ENCODE results near the gene SMOC2.
"Not testable (repeated sequence)": the region's sequence is repeated elsewhere in the genome, so short reads cannot be mapped to it uniquely, and the experiment has no call there.

Gene SMOC2

DNA sequence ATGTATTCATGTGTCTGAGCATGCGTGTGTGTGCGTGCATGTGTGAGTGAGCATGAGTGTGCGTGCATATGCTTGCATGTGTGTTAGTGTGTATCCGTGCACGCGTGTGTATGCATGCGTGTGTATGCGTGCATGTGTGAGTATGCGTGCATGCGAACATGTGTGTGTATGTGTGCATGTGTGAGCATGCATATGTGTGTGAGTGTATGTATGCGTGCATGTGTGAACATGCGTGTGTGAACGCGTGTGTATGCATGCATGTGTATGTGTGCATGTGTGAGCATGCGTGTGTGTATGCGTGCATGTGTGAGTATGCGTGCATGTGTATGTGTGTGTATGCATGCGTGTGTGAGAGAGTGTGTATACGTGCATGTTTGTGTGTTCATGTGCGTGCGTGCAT, 77.9 kb downstream of the SMOC2 start:
- DNase-seq (ENCODE audit: low read depth): no peak

DNA sequence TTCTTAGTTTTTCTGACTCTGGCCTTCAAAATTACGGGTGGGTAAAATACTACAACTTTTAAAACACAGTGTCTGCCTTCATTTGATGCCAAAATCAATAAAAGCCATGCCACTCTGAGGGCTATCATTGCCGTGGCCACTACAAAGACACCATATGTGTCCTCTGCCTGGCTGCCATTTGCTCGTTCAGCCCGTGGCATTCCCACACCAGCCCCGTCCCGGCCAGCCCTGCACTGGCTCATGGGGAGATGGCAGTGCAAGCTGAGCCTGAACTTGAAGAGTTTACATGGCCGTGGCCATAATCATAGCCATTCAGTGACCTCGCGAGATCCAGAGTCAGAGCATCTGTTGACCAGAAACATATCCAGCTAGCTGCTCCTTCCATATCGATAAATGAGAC, 79.2 kb downstream of the SMOC2 start:
- no peak for DNase-seq (ENCODE audit: low read depth)

DNA sequence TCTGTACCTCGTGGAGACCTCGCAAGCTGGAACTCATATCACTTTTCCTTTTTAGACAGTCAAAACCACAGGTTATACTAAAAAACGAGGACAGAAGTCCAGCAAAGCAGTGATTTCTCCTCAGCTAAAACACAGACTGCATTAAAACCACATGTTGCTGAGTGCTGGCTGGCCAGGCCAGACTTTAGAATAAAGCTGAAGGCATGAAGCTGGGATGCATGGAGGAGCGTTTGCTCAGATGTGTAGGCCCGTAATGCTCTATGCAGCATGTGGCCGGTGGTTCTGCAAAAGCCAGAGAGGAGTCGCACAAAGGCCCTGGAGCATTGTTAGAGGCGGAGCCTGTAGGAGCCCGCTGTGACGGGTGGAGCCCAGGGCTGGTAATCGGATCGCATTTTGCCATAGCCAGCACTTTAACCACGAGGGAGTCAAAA, 83.6 kb downstream of the SMOC2 start:
- no peak for DNase-seq (ENCODE audit: low read depth)

DNA sequence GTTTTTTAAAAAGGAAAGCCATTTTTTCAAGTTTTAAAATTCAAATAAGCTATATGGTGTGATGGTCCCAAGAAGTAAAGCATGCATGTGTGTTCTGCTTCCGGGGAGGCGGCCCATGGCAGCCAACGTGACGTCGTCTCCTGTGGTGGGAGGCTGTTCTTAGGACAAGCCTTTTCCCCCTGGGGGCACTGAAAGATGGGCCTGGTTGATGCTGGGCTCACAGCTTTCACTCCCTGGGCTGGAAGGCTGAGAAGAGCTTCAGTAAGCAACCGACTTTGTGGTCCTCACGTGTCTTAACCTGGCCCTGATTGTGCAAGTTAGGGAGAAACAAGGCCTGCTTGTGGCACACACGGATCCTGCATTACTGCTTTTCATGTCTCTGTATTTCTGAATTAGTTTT, 84.1 kb downstream of the SMOC2 start:
- no peak for DNase-seq (ENCODE audit: low read depth)

DNA sequence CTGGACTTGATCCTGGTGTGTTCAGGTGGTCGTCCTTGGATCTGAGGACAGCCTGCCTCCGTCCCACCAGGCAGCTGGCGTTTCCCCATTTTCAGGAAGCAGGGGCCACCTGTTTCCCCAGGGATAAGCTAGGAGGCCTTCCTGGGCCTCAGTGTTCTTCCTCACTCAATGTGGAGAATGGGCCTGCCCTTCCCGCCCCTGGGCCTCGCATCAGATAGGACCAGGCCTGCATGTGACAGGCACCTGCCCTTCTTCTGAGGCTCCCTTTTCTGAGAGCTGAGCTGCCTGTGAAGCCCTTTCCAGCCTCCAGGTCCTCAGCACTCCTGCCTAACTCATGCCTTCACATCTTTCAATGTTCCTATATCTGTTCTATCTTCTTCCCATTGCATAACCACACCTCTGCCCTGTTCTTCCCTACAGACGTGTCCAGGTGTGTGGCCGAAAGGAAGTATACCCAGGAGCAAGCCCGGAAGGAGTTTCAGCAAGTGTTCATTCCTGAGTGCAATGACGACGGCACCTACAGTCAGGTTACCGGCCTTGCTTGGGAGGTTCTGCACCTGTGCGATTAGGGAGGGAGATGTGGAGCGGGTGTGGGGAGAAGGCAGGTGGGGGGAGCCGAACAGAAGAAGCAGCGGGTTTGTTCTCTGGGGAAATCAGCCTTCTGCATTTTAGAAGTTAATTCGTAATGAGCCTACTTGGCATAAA, 85.1 kb downstream of the SMOC2 start:
- DNase-seq (ENCODE audit: low read depth): no peak

DNA sequence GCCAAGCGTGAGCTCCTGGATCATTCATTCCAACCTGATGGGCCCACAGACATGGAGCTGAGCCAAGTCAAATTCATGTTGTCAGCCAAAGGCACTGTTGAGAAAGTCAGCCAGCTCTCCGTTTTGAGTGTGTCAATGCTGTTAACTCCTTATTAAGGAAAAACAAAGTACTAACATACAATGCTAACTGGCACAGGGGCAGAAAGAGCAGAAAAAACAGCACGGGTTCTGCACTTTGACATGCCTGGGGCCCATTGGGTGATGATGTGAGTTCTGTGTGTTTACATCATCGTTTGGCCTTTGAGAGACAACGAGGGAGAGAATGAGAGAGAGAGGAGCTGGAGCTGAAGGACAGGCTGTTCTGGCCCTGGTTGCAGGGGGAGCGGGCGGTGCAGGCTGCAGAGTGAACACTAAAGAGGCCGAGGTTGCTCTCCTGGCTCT, 85.9 kb downstream of the SMOC2 start:
- DNase-seq (ENCODE audit: low read depth): no peak

DNA sequence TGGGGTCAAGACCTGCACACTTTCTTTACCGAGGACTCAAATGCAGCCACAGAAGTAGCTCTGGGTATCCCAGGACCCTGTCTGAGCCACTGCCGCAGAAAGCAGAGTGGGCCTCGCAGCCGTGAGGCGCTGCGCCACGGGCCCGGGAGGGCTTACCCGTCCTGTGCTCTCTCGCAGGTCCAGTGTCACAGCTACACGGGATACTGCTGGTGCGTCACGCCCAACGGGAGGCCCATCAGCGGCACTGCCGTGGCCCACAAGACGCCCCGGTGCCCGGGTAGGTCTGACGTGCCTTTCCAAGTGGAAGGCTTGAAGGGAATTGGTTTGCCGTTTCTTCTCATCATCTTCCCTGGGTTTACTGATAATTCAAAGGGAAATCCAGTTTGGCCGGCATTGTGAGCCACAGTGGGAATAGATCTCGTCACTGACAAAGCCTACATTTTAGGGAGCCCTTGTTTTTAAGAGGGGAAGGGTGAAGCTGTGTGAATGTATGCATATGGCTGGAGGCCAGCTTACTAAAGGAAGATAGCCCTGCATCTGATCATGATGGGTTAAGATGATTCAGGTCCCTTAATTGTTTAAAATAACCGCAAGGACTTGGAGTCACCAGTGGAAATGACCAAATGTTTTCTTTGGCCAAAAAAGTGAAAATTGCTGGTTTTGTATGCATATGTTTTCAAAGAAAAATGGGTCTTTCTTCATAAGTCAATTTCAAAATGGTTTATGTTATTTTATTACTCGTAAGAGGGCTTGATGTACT, 86.6 kb downstream of the SMOC2 start:
- no peak for DNase-seq (ENCODE audit: low read depth)

DNA sequence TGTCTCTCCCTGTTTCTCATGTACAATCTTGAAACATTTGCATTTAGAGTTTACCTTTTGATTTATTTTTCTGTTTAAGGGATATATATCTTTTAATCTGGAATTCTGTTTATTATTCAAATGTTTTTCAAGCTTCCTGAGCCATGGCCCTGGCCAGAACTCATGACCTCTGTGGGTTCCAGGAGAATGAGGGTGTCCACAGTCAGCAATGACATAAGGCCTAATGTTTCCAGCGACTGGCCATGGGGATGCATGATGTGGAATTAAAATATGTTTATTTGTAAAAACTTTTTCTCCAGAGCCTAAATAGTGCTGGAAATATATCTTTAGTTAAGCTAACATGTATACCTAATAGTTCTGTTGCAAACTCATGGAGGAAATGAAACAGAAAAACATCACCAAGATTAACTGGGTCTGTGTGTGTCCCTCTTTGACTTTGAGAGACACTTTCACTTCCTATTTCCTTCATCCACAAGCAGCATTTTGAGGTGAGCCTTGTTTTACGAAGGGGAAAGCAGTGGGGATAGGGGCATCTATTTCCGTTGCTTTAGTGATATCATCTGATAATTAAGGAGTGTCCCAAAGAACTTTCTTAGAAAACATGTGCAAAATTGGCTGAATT, 87.6 kb downstream of the SMOC2 start:
- no peak for DNase-seq (ENCODE audit: low read depth)

DNA sequence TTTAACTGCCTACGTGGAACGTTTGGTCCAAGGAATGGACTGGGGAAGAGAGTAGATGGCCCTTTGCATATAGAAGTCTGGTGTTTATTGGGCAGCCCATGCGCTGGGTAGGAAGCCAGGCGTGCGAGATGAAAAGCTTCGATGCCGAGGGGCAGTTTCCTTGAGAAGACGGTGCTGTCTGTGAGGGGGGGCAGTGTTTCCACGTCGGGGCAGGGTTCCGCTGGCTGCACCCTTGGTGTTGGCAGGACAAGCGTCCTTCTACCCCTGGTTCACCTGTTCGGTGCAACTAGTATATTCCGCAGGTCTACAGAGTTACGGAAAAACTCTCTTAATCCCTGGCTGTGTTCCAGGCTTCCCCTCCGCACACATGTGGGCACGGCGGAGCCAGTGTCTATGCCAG, 88.2 kb downstream of the SMOC2 start:
- DNase-seq (ENCODE audit: low read depth): no peak

DNA sequence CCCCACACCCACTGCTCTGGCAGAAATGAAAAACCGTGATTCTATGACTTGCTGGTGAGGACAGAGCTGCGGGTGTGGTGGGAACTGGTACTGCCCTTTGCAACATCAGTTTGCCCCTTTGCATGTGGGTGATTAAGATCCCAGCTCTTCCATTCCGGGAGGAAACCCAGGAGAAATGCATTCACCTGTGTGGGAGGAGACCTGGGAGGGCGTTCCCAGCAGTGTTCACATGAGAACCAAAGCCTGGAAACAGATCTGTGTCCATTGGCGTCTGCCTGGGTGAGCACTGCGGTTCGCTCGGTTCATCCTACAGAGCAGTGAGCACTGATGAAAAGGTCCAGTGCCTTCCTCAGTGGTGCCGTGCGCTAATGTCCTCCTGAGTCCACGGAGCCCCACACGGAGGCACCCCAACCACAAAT, 89.7 kb downstream of the SMOC2 start:
- DNase-seq (ENCODE audit: low read depth): no peak

DNA sequence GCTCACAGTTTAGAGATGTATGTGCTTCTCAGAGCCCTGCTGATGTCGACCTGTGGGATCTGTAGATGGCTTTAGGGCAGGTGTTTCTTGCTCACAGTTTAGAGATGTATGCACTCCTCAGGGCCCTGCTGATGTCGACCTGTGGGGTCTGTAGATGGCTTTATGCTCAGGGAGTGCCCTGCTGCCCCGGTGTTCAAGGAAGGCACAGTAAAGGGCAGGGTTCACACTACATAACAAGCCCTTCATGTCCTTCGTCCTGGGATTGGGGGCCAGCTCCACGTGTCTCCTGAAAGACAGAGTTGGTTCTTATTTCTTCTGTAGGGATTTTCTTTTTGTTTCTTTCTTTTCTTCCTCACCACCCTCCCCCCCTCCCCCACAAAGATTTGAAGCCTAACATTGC, 91.1 kb downstream of the SMOC2 start:
- no peak for DNase-seq (ENCODE audit: low read depth)

DNA sequence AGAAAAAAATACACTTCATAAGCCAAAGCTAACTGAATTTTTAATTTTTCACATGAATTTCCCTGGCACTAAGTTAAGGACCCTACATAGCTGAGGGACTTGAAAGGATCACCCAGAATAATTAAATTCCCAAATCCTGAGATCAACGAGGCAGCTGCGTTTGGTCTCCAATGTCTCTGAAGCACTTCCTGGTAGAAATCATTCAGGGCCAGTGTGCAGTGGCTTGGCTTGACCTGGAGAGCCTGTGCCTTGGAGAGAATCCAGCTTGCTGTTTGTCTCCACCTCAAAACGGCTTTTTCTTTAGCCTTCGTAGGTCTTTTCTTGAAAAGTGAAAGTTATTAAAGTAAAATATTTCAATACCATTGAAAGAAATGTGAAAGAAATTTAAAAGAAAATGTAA, 92.4 kb downstream of the SMOC2 start:
- no peak for DNase-seq (ENCODE audit: low read depth)

DNA sequence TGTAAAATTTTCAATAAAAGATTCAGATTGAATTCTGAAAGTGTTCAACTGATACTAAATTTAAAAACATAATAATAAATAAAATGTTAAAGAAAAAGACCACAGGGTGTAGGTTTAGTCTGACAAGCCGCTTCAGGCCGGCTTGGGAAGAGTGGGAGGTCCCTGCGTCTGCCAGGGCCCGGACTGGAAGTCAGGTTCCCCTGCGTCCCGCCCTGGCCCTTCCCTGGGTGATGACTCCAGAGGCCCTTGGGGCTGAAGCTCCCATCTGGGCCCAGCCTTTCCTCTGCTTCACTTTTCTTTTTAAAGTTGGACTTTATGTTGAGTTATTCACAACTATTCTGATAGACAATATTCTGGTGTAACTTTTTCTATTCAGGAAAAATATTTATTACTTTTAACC, 93.3 kb downstream of the SMOC2 start:
- no peak for DNase-seq (ENCODE audit: low read depth)

DNA sequence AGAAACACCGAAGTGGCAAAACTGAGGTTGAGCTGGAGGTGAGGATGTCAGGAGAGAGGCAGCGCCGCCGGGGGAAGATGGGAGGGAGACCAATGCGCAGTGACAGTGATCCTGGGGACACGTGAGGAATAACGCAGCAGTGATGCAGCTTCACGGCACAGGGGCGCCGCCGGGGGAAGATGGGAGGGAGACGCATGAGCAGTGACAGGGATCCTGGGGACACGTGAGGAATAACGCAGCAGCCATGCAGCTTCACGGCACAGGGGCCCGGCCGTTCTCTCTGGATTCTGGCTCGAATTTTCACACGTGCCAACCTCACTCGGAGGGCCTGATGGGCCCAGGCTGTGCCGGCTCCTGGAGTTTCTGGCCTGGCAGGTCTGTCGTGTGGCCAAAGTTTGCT, 94.7 kb downstream of the SMOC2 start:
- DNase-seq (ENCODE audit: low read depth): no peak

DNA sequence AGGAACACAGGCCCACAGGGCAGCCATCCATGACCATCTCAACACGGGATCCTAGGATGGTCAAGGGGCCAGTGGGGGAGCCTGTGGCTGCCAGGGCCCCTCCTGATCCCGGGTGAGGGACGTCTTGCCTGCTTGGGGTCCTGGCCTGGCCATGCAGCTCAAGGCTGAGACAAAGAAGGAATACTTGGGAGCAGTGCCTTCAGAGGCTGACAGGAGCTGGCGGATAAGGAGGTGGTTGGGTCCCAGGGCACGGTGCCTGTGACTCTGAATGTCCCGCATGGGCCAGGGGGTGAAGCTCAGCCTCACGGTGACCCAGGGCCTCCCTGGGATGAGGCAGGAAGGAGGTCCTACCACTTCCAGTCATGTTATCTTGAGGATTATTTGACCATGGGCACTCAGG, 95.2 kb downstream of the SMOC2 start:
- DNase-seq (ENCODE audit: low read depth): no peak

DNA sequence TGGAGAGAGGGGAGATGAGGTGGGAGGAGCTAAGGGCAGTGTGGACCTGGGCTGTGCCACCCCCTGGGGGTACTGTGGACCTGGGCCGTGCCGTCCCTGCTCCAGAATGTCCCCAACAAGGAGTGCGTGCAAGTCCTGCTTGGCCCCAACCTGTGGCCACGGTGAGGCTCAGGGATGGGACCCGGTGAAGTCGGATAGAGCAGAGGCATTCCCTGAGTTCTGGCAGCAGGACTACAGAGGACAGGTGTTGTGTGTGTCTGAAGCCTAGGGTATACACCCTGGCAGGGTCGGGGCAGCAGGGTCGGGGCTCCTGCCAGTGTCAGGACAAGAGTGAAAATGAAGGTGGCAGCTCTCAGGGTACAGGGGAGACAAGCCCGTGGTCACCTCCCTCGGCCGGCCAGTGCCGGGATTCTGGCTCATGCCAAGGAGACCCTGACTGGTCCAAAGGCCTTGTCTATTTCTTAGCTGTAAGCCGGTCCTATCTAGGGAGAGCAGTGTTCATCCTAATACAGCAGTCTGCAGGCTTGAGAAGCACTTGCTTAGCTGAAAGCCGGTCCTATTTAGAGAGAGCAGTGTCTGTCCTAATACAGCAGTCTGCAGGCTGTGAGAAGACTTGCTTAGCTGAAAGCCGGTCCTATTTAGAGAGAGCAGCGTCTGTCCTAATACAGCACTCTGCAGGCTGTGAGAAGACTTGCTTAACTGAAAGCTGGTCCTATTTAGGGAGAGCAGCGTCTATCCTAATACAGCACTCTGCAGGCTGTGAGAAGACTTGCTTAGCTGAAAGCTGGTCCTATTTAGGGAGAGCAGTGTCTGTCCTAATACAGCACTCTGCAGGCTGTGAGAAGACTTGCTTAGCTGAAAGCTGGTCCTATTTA, 95.9 kb downstream of the SMOC2 start:
- DNase-seq (ENCODE audit: low read depth): no peak

DNA sequence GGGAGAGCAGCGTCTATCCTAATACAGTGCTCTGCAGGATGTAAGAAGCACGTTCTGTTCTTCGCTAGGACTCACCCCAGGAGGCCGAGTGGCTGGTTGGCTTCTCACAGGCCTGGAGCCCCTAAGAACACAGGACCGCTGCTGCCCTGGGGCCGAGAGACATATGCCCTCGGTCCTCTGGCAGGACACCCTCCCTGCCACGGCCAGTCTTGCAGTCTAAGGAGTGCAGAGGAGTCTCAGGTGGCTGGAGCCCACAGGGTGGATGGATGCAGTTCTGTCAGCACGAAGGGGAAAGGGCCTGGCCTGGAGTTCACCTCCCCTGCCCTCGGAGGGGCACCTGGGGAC, 96.5 kb downstream of the SMOC2 start:
- DNase-seq (ENCODE audit: low read depth): no peak

DNA sequence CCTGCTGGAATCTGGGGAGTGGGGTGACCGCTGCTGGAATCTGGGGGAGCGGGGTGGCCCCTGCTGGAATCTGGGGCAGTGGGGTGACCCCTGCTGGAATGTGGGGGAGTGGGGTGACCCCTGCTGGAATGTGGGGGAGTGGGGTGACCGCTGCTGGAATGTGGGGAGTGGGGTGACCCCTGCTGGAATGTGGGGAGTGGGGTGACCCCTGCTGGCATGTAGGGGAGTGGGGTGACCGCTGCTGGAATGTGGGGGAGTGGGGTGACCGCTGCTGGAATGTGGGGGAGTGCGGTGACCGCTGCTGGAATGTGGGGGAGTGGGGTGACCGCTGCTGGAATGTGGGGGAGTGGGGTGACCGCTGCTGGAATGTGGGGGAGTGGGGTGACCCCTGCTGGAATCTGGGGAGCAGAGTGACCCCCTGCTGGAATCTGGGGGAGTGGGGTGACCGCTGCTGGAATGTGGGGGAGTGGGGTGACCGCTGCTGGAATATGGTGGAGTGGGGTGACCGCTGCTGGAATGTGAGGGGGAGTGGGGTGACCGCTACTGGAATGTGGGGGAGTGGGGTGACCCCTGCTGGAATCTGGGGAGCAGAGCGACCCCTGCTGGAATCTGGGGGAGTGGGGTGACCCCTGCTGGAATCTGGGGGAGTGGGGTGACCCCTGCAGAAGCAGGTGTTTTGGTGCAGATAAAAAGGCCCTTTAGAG, 97.4 kb downstream of the SMOC2 start:
- not testable (repeated sequence) for DNase-seq (ENCODE audit: low read depth)

DNA sequence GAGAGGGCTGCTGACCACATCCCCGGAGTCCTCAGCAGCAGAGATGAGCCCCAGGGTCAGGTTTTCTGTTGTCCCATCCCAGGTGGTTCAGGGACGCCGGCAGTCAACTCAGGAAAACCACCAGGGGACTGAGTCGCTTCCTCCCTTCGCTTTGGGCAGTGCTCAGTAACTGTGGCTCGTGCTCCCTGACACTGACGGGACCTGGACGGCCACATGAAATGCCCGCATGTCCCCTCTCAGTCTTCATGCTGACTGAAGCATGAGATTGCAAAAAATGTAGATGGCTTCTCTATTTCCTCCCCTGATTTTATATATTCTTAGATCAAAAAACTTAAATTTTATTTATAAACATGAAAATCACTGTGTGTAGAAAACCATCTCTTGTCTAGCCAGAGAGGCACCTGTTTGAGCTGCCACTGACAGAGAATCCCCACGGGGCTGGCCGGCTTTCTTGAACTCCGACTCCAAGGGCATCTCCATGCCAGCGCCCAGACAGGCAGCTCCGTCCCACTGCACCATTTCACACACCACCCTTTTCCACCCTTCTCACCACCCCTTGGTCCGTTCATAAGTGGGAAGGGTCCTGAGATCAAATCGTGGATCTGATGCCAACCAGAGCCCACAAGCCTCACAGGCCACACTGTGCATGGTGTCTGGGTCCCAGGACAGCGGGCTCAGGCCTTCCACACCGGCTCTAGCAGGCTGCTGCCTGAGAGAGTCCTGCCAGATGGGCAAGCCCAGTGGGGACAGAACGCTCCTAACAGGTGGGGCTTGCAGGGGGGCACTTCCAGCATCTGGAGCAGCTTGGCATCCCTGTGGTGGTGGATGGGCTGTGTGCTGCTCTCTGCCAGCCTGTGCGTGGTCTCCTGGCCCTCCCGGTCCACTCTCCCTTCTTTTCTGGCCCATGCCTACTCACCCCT, 98.2 kb downstream of the SMOC2 start:
- DNase-seq (ENCODE audit: low read depth): no peak

DNA sequence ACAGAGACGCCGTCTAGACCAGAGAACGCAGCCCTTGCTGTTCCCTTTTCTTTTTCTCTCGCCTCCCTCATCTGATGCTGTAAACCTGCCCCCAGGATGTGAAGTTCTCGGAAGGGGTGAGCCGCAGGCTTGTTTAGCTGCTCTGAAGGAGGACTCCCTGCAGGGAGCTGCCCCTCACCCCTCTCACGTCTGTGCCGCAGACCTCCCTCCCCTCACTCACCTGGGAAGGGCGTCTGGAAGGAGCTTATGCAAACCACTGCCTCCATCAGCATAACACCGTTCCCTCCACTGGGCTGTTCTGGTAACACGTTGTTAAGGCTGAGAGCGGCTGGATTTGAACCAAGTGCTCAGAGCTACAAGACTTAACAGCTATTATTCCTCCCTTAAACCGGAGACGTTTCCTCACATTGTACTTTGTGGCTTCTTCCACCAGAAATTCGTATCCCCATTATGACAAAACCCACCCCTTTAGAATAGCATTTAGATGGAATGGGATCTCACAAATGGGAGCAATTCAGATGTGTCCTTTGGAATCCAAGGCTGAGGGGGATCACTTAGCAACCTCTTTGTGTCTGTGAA, 99.8 kb downstream of the SMOC2 start:
- no peak for DNase-seq (ENCODE audit: low read depth)
